Hepatocyte (in vitro differentiated cells): Measurements from ENCODE around the gene FYTTD1. TPM values are rescaled to one million over a fixed set of nuclear protein-coding genes. Genes with fewer than 3 reads are reported as not detected.

ENCODE experiments used
- DNase-seq: peaks from one replicate; pipeline ENCODE4 v3.0.0-alpha.2; 2016; ENCODE audit warnings: low spot score
- H2AFZ ChIP-seq: fragments of 200-600 bp; sonication (generic); 2 replicates; pipeline ENCODE4 v1.6.0; 2016; ENCODE audit warnings: antibody characterized with exemption, mild to moderate bottlenecking
- H3K27ac ChIP-seq: fragments of 200-600 bp; sonication (generic); 2 replicates; pipeline ENCODE4 v1.5.1; 2016; ENCODE audit warnings: mild to moderate bottlenecking
- H3K27me3 ChIP-seq: fragments of 200-600 bp; sonication (generic); 2 replicates; pipeline ENCODE4 v1.6.1; 2016
- H3K36me3 ChIP-seq: fragments of 200-600 bp; sonication (generic); replicated peaks from 2 replicates; pipeline ENCODE4 v1.5.1; 2016; ENCODE audit warnings: low read depth; ENCODE audit not compliant: insufficient read depth
- H3K4me1 ChIP-seq: fragments of 200-600 bp; sonication (generic); 2 replicates; pipeline ENCODE4 v1.5.1; 2016; ENCODE audit warnings: mild to moderate bottlenecking, moderate library complexity; ENCODE audit not compliant: insufficient read depth
- H3K4me2 ChIP-seq: fragments of 200-600 bp; sonication (generic); 2 replicates; pipeline ENCODE4 v1.6.0; 2016
- H3K4me3 ChIP-seq: fragments of 200-600 bp; sonication (generic); 2 replicates; pipeline ENCODE4 v1.5.1; 2016; ENCODE audit warnings: mild to moderate bottlenecking
- H3K79me2 ChIP-seq: fragments of 200-600 bp; sonication (generic); 2 replicates; pipeline ENCODE4 v1.6.0; 2017; ENCODE audit warnings: mild to moderate bottlenecking
- H3K9me2 ChIP-seq: fragments of 200-600 bp; sonication (generic); replicated peaks from 2 replicates; pipeline ENCODE4 v1.6.0; 2017; ENCODE audit warnings: mild to moderate bottlenecking; ENCODE audit not compliant: insufficient read depth
- H3K9me3 ChIP-seq: fragments of 200-600 bp; sonication (generic); 2 replicates; pipeline ENCODE4 v1.5.1; 2016; ENCODE audit warnings: low read depth, mild to moderate bottlenecking
- H4K20me1 ChIP-seq: fragments of 200-600 bp; sonication (generic); 2 replicates; pipeline ENCODE4 v1.6.0; 2016; ENCODE audit warnings: mild to moderate bottlenecking; ENCODE audit not compliant: insufficient read depth, poor library complexity, severe bottlenecking
- CTCF ChIP-seq: fragments of 200-600 bp; sonication (generic); IDR thresholded peaks from 2 replicates; pipeline ENCODE4 v1.5.1; 2016; ENCODE audit warnings: antibody characterized with exemption, mild to moderate bottlenecking; ENCODE audit not compliant: poor library complexity
- EZH2 ChIP-seq: fragments of 200-600 bp; sonication (generic); IDR thresholded peaks from 2 replicates; pipeline ENCODE4 v1.6.1; 2016; ENCODE audit warnings: antibody characterized with exemption, mild to moderate bottlenecking, borderline replicate concordance
- EZH2phosphoT487 ChIP-seq: fragments of 200-600 bp; sonication (generic); IDR thresholded peaks from one replicate; pipeline ENCODE4 v1.6.1; 2018; ENCODE audit warnings: antibody characterized with exemption, mild to moderate bottlenecking, low read depth, moderate library complexity; ENCODE audit not compliant: unreplicated experiment, severe bottlenecking
- WGBS: methylation state at CpG from one replicate; pipeline ENCODE4 v1.1.6; 2016; ENCODE audit warnings: low lambda C conversion rate; ENCODE audit errors: missing lambda C conversion rate; 5-methylcytosine and 5-hydroxymethylcytosine counted together
- polyA plus RNA-seq: library from polyadenylated mRNA; unstranded; fragments of >200 nt; fragmentation: Nextera tagmentation; extraction: Ambion mirVana; gene quantifications from 2 replicates; pipeline ENCODE4 v1.2.1, GENCODE V29; 2016
- total RNA-seq: library from RNA; depleted of rRNA; stranded (reverse); fragments of >200 nt; gene quantifications from 2 replicates; pipeline ENCODE4 v1.2.3, GENCODE V29; 2014

FYTTD1 gene
- total and polyA plus RNA-seq, 2 experiments from 2014 or later: 32.1 to 51.0 TPM

- DNase-seq: peak; percentile 54
- TF ChIP-seq EZH2: no peak
- no peak for TF ChIP-seq CTCF
- TF ChIP-seq EZH2phosphoT487: no peak
- H3K27me3 ChIP-seq: no peaks in the 10 kb centered on the region
- peaks cover 50% of the 10 kb centered on the region for H4K20me1 ChIP-seq
- H3K4me2 ChIP-seq: peak overlapping the region; percentile 85
- peaks cover 10% of the 10 kb centered on the region for H3K4me1 ChIP-seq
- no peaks in the 10 kb centered on the region for H3K36me3 ChIP-seq
- no peaks in the 10 kb centered on the region for H3K9me3 ChIP-seq
- no peaks in the 10 kb centered on the region for H3K9me2 ChIP-seq
- WGBS: 29% methylated on average over 35 of the region's 36 CpGs
- H3K79me2 ChIP-seq: peaks cover 51% of the 10 kb centered on the region
- peak overlapping the region; percentile 82 for H3K4me3 ChIP-seq
- peak overlapping the region; percentile 92 for H2AFZ ChIP-seq
- H3K27ac ChIP-seq: peak overlapping the region; percentile 99
Observed at GRCh38 chr3:197750858-197751737, 1.4 kb downstream of the FYTTD1 start.

- Histone ChIP-seq H3K27me3 (no peaks in the 10 kb centered on the region), H3K79me2 (peaks cover 59% of the 10 kb centered on the region), H3K27ac (peak overlapping the region; percentile 1), H3K36me3 (no peaks in the 10 kb centered on the region), H3K9me3 (no peaks in the 10 kb centered on the region), H3K4me3 (no peak overlapping the region), H3K4me2 (peak overlapping the region; percentile 85), H3K9me2 (no peaks in the 10 kb centered on the region), H4K20me1 (peaks cover 57% of the 10 kb centered on the region), H3K4me1 (peaks cover 10% of the 10 kb centered on the region), H2AFZ (no peak overlapping the region)
- WGBS: 83% methylated on average over 5 of the region's 5 CpGs
- TF ChIP-seq CTCF (no peak), EZH2phosphoT487 (no peak), EZH2 (no peak)
- DNase-seq: no peak
Observed at GRCh38 chr3:197752107-197752506, 2.4 kb downstream of the FYTTD1 start.

GRCh38 chr3:197753263-197753662 lies 3.6 kb downstream of the FYTTD1 start:
- Histone ChIP-seq H3K36me3 (no peaks in the 10 kb centered on the region), H2AFZ (no peak overlapping the region), H3K27ac (no peak overlapping the region), H3K9me3 (no peaks in the 10 kb centered on the region), H3K79me2 (peaks cover 70% of the 10 kb centered on the region), H3K27me3 (no peaks in the 10 kb centered on the region), H3K4me2 (no peak overlapping the region), H3K4me3 (no peak overlapping the region), H3K4me1 (peaks cover 10% of the 10 kb centered on the region), H4K20me1 (peaks cover 57% of the 10 kb centered on the region), H3K9me2 (no peaks in the 10 kb centered on the region)
- TF ChIP-seq EZH2: no peak
- 96% methylated on average over 3 of the region's 3 CpGs for WGBS
- DNase-seq: no peak

- Histone ChIP-seq H3K4me2 (no peak overlapping the region), H3K27me3 (no peaks in the 10 kb centered on the region), H3K27ac (no peak overlapping the region), H3K4me1 (peaks cover 8% of the 10 kb centered on the region), H3K4me3 (no peak overlapping the region), H4K20me1 (peaks cover 47% of the 10 kb centered on the region), H3K36me3 (no peaks in the 10 kb centered on the region), H3K9me3 (no peaks in the 10 kb centered on the region), H3K79me2 (peaks cover 87% of the 10 kb centered on the region), H2AFZ (no peak overlapping the region), H3K9me2 (no peaks in the 10 kb centered on the region)
- TF ChIP-seq EZH2 (no peak), CTCF (no peak), EZH2phosphoT487 (no peak)
- no peak for DNase-seq
- 85% methylated on average over 3 of the region's 3 CpGs for WGBS
Observed at GRCh38 chr3:197756704-197757103, 7.0 kb downstream of the FYTTD1 start.
